22Rv1 (cell line): ENCODE measurements around the gene DPH2.
A peak's percentile ranks its signal among the peaks of the same experiment; 100 is the strongest.

Experiments
- H3K27ac ChIP-seq: fragments of 450-650 bp; 2 replicates; pipeline ENCODE4 v1.5.1; 2017
- CTCF ChIP-seq: fragments of 450-650 bp; IDR thresholded peaks from 2 replicates; pipeline ENCODE4 v1.5.1; 2017; ENCODE audit warnings: mild to moderate bottlenecking
- ZFX ChIP-seq: fragments of 450-650 bp; IDR thresholded peaks from 2 replicates; pipeline ENCODE4 v1.6.1; 2017; ENCODE audit warnings: antibody characterized with exemption, borderline replicate concordance

Gene DPH2

GRCh38 chr1:43932786-43933385, 36.9 kb upstream of the DPH2 start:
- no peak for TF ChIP-seq CTCF
- TF ChIP-seq ZFX = no peak
- H3K27ac ChIP-seq = peak overlapping the region; percentile 92; the same call in 1 of the 2 replicates

- H3K27ac ChIP-seq = peak within 1 kb of the TSS; percentile 92
- no peak for TF ChIP-seq ZFX
- no peak for TF ChIP-seq CTCF
These were observed 36.3 kb upstream of the DPH2 start, which contains the start of gene ARTN for GRCh38 chr1:43933386-43934100. ARTN (plus strand) TSS chr1:43933801; CDS start chr1:43935657, 1,856 bp downstream.

GRCh38 chr1:43934101-43934985, 35.5 kb upstream of the DPH2 start:
- TF ChIP-seq ZFX (no peak), CTCF (peak; percentile 85)
- H3K27ac ChIP-seq = peak overlapping the region; percentile 92

GRCh38 chr1:43934986-43935324, 34.9 kb upstream of the DPH2 start:
- peak overlapping the region; percentile 92 for H3K27ac ChIP-seq
- TF ChIP-seq CTCF (no peak; the same call in 1 of the 2 replicates), ZFX (no peak)

- TF ChIP-seq CTCF = no peak
- no peak for TF ChIP-seq ZFX
- H3K27ac ChIP-seq = peak overlapping the region; percentile 92
These were observed 33.9 kb upstream of the DPH2 start for GRCh38 chr1:43935711-43936427.

GRCh38 chr1:43936431-43937151, 33.2 kb upstream of the DPH2 start:
- H3K27ac ChIP-seq = peak overlapping the region; percentile 92
- TF ChIP-seq ZFX (no peak), CTCF (peak; percentile 54)
